ENCODE results near the gene BECN2.

The BECN2 gene

GRCh38 chr1:241957692-241958494 lies at the start of gene BECN2:
TSS of gene BECN2 (plus strand) at chr1:241957767. CDS start at chr1:241957767, 0 bp downstream.
- DNase-seq = no peak

- DNase-seq = no peak
Measured at GRCh38 chr1:241916196-241916595, 41.4 kb upstream of the BECN2 start.

GRCh38 chr1:241917487-241917886 lies 40.1 kb upstream of the BECN2 start:
- DNase-seq = no peak

GRCh38 chr1:241918879-241919278 lies 38.7 kb upstream of the BECN2 start:
- DNase-seq = no peak

GRCh38 chr1:241924080-241924808 lies 33.3 kb upstream of the BECN2 start:
- no peak for DNase-seq

- DNase-seq = no peak
Measured at GRCh38 chr1:241926141-241926540, 31.4 kb upstream of the BECN2 start.

- DNase-seq = no peak
Measured at GRCh38 chr1:241927321-241927720, 30.2 kb upstream of the BECN2 start.

GRCh38 chr1:241932845-241933244 lies 24.7 kb upstream of the BECN2 start:
- no peak for DNase-seq

- peak in 1 of 2 experiments; percentile 23 for DNase-seq
Measured at GRCh38 chr1:241934201-241934848, 23.2 kb upstream of the BECN2 start.

GRCh38 chr1:241934866-241935265 lies 22.7 kb upstream of the BECN2 start:
- DNase-seq = no peak

GRCh38 chr1:241939798-241940197 lies 17.8 kb upstream of the BECN2 start:
- DNase-seq = peak in 1 of 2 experiments; percentile 1

- no peak for DNase-seq
Measured at GRCh38 chr1:241942738-241943137, 14.8 kb upstream of the BECN2 start.

- DNase-seq = no peak
Measured at GRCh38 chr1:241944300-241944699, 13.3 kb upstream of the BECN2 start.

- DNase-seq = peak in 1 of 2 experiments; percentile 2
Measured at GRCh38 chr1:241947354-241947753, 10.2 kb upstream of the BECN2 start.

- DNase-seq = no peak
Measured at GRCh38 chr1:241950390-241950789, 7.2 kb upstream of the BECN2 start.

- no peak for DNase-seq
Measured at GRCh38 chr1:241962153-241962552, 4.6 kb downstream of the BECN2 start.

- DNase-seq = no peak
Measured at GRCh38 chr1:241963722-241964121, 6.2 kb downstream of the BECN2 start.

GRCh38 chr1:241964550-241965282 lies 7.1 kb downstream of the BECN2 start:
- DNase-seq = no peak

- no peak for DNase-seq
Measured at GRCh38 chr1:241968611-241969010, 11.0 kb downstream of the BECN2 start.

GRCh38 chr1:241972703-241973369 lies 15.3 kb downstream of the BECN2 start:
- DNase-seq = peak; percentile 71 to 81

GRCh38 chr1:241976229-241976628 lies 18.7 kb downstream of the BECN2 start:
- DNase-seq = peak; percentile 39 to 69

- no peak for DNase-seq
Measured at GRCh38 chr1:241979071-241979470, 21.5 kb downstream of the BECN2 start.

All from NCI-H524 (cell line).